HEK293 (cell line): ENCODE results near the gene HTATIP2.

Experiments
- CTCF ChIP-seq: fragments of 450-650 bp; formaldehyde crosslinking; IDR thresholded peaks from 2 replicates; pipeline ENCODE4 v1.5.1; 2016; ENCODE audit warnings: missing biosample characterization, missing genetic modification characterization
- GFI1B ChIP-seq: fragments of 450-650 bp; formaldehyde crosslinking; IDR thresholded peaks from 2 replicates; pipeline ENCODE4 v1.5.1; 2016; ENCODE audit warnings: missing biosample characterization, missing genetic modification characterization
- HOXA7 ChIP-seq: sonication (generic); formaldehyde crosslinking; IDR thresholded peaks from 2 replicates; pipeline ENCODE4 v1.8.1; 2022; ENCODE audit warnings: missing genetic modification reagents, borderline replicate concordance
- MYNN ChIP-seq: fragments of 450-650 bp; formaldehyde crosslinking; IDR thresholded peaks from 2 replicates; pipeline ENCODE4 v1.5.1; 2016; ENCODE audit warnings: missing biosample characterization, missing genetic modification characterization, borderline replicate concordance
- TCF7L2 ChIP-seq: IDR thresholded peaks from 2 replicates; pipeline ENCODE4 v1.6.1; 2011; ENCODE audit warnings: low read depth, mild to moderate bottlenecking, inconsistent platforms, low read length, moderate library complexity, borderline replicate concordance
- YY1 ChIP-seq: fragments of 450-650 bp; formaldehyde crosslinking; IDR thresholded peaks from 2 replicates; pipeline ENCODE4 v1.5.1; 2018; ENCODE audit warnings: missing biosample characterization, missing genetic modification characterization
- ZBTB11 ChIP-seq: fragments of 450-650 bp; formaldehyde crosslinking; conservative IDR thresholded peaks from 2 replicates; pipeline ENCODE4 v1.5.1; 2016; ENCODE audit warnings: low read depth, missing biosample characterization, missing genetic modification characterization
- ZNF138 ChIP-seq: fragments of 450-650 bp; formaldehyde crosslinking; IDR thresholded peaks from 2 replicates; pipeline ENCODE4 v1.5.1; 2016; ENCODE audit warnings: missing biosample characterization, missing genetic modification characterization, borderline replicate concordance
- ZNF248 ChIP-seq: fragments of 450-650 bp; formaldehyde crosslinking; IDR thresholded peaks from 2 replicates; pipeline ENCODE4 v1.5.1; 2017; ENCODE audit warnings: missing biosample characterization, missing genetic modification characterization
- ZNF670 ChIP-seq: fragments of 450-650 bp; formaldehyde crosslinking; IDR thresholded peaks from 2 replicates; pipeline ENCODE4 v1.5.1; 2016; ENCODE audit warnings: missing biosample characterization, missing genetic modification characterization, low read depth
- ZSCAN18 ChIP-seq: fragments of 450-650 bp; formaldehyde crosslinking; IDR thresholded peaks from 2 replicates; pipeline ENCODE4 v1.5.1; 2016; ENCODE audit warnings: missing biosample characterization, missing genetic modification characterization
- TF ChIP-seq, protein P1 (sequence below): IDR thresholded peaks from 2 replicates; pipeline ENCODE4 v1.6.1; 2011; ENCODE audit warnings: mild to moderate bottlenecking, low read depth, low read length, borderline replicate concordance
- TF ChIP-seq, protein P2 (sequence below): fragments of 450-650 bp; formaldehyde crosslinking; IDR thresholded peaks from 2 replicates; pipeline ENCODE4 v1.5.1; 2016; ENCODE audit warnings: missing biosample characterization, missing genetic modification characterization

- TF ChIP-seq, protein P1, sequence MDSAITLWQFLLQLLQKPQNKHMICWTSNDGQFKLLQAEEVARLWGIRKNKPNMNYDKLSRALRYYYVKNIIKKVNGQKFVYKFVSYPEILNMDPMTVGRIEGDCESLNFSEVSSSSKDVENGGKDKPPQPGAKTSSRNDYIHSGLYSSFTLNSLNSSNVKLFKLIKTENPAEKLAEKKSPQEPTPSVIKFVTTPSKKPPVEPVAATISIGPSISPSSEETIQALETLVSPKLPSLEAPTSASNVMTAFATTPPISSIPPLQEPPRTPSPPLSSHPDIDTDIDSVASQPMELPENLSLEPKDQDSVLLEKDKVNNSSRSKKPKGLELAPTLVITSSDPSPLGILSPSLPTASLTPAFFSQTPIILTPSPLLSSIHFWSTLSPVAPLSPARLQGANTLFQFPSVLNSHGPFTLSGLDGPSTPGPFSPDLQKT, result no peak
- TF ChIP-seq ZNF670 (tag by site-specific recombination) (no peak), CTCF (no peak), TCF7L2 (no peak), HOXA7 (CRISPR knock-in tag) (no peak), MYNN (no peak), ZSCAN18 (no peak), ZBTB11 (tag by site-specific recombination) (no peak), GFI1B (no peak), ZNF138 (tag by site-specific recombination) (no peak), ZNF248 (no peak), YY1 (tag by site-specific recombination) (no peak)
- TF ChIP-seq, protein P2, sequence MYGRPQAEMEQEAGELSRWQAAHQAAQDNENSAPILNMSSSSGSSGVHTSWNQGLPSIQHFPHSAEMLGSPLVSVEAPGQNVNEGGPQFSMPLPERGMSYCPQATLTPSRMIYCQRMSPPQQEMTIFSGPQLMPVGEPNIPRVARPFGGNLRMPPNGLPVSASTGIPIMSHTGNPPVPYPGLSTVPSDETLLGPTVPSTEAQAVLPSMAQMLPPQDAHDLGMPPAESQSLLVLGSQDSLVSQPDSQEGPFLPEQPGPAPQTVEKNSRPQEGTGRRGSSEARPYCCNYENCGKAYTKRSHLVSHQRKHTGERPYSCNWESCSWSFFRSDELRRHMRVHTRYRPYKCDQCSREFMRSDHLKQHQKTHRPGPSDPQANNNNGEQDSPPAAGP, result no peak
Observed at GRCh38 chr11:20362481-20362880, 1.0 kb upstream of the HTATIP2 start.
